Uterus (tissue), 4 donors: ENCODE results near the gene FSIP1. TPM values are rescaled to one million over a fixed set of nuclear protein-coding genes. Genes with fewer than 3 reads are reported as not detected.

ENCODE experiments used
- DNase-seq, 2 donors: peaks; one replicate each; pipeline ENCODE4 v3.0.0-alpha.2; 2019 to 2020
- H3K27ac ChIP-seq, 2 donors: fragments of 200-600 bp; sonication (generic); 1 replicate in 1 of 2; 2 replicates in 1 of 2; pipeline ENCODE4 v1.5.1; 2016 to 2018
- H3K27me3 ChIP-seq, 2 donors: fragments of 200-600 bp; sonication (generic); one replicate each; pipeline ENCODE4 v1.5.1; 2018 to 2019; ENCODE audit warnings: control low read depth in 1 of 2
- H3K36me3 ChIP-seq, 2 donors: fragments of 200-600 bp; sonication (generic); one replicate each; pipeline ENCODE4 v1.5.1; 2019; ENCODE audit warnings: control low read depth in 1 of 2
- H3K4me1 ChIP-seq, 2 donors: fragments of 200-600 bp; sonication (generic); one replicate each; pipeline ENCODE4 v1.5.1; 2018 to 2019; ENCODE audit warnings: control low read depth in 1 of 2
- H3K4me3 ChIP-seq, 2 donors: fragments of 200-600 bp; sonication (generic); 1 replicate in 1 of 2; 2 replicates in 1 of 2; pipeline ENCODE4 v1.5.1; 2018 to 2019; ENCODE audit warnings: mild to moderate bottlenecking in 1 of 2
- H3K9me3 ChIP-seq, 2 donors: fragments of 200-600 bp; sonication (generic); one replicate each; pipeline ENCODE4 v1.5.1; 2019; ENCODE audit warnings: control low read depth in 1 of 2
- CTCF ChIP-seq, 4 experiments: fragments of 200-600 bp in 2 of 4; fragments of 450-650 bp in 2 of 4; sonication (generic) in 2 of 4; IDR thresholded peaks; one replicate each; pipeline ENCODE4 v1.5.1; 2016 to 2019; ENCODE audit warnings: antibody characterized with exemption in 4 of 4, mild to moderate bottlenecking in 2 of 4, moderate library complexity in 1 of 4
- POLR2A ChIP-seq, 2 donors: fragments of 450-650 bp; IDR thresholded peaks; one replicate each; pipeline ENCODE4 v1.6.1; 2016; ENCODE audit warnings: antibody characterized with exemption in 2 of 2, mild to moderate bottlenecking in 1 of 2, moderate library complexity in 1 of 2
- intact Hi-C: fragments of 100-400 bp; cut with DNase I; formaldehyde crosslinking; loops from one replicate; pipeline ENCODE4 v1.15.1; 2023; ENCODE audit warnings: low total_unique reads
- total RNA-seq, 4 donors: library from RNA; depleted of rRNA in 3 of 4; stranded (reverse); fragments of >200 nt in 3 of 4; gene quantifications; one replicate each; pipeline versions ENCODE4 v1.1.0 to v1.2.4, GENCODE V29; 2014 to 2023
- donor health status: DM: yes; HTN: yes; CAD: no.

FSIP1 gene
- total RNA-seq, 4 donors from 2014 or later: 0.77 to 4.3 (median 2.6) TPM

GRCh38 chr15:39777496-39777895 is 5.1 kb downstream of the FSIP1 start:
- DNase-seq: no peak
- Histone ChIP-seq H3K27me3 (no peaks in the 10 kb centered on the region), H3K4me3 (no peak overlapping the region), H3K4me1 (peaks cover 0 to 3% of the 10 kb centered on the region in 2 donors), H3K9me3 (no peaks in the 10 kb centered on the region), H3K36me3 (no peaks in the 10 kb centered on the region), H3K27ac (no peak overlapping the region)
- intact Hi-C loops: no loop called here
- TF ChIP-seq POLR2A (IDR thresholded peaks at IDR 0.05) (no peak), CTCF (IDR thresholded peaks at IDR 0.05) (no peak)

- no peak for DNase-seq
- Histone ChIP-seq H3K27me3 (no peaks in the 10 kb centered on the region), H3K4me1 (no peaks in the 10 kb centered on the region), H3K4me3 (no peak overlapping the region), H3K27ac (no peak overlapping the region), H3K9me3 (no peaks in the 10 kb centered on the region), H3K36me3 (no peaks in the 10 kb centered on the region)
- no peak for TF ChIP-seq CTCF (IDR thresholded peaks at IDR 0.05)
- no peak for TF ChIP-seq POLR2A (IDR thresholded peaks at IDR 0.05)
- intact Hi-C loops: no loop called here
Observed at GRCh38 chr15:39776068-39776467, 6.6 kb downstream of the FSIP1 start.

- H3K4me1 ChIP-seq: no peaks in the 10 kb centered on the region
- DNase-seq: no peak
- TF ChIP-seq POLR2A (IDR thresholded peaks at IDR 0.05) (no peak), CTCF (IDR thresholded peaks at IDR 0.05) (no peak)
- H3K27me3 ChIP-seq: no peaks in the 10 kb centered on the region
- H3K4me3 ChIP-seq: no peak overlapping the region
- H3K9me3 ChIP-seq: no peaks in the 10 kb centered on the region
- H3K36me3 ChIP-seq: no peaks in the 10 kb centered on the region
- no peak overlapping the region for H3K27ac ChIP-seq
- intact Hi-C loops: no loop called here
Observed at GRCh38 chr15:39774688-39775267, 7.9 kb downstream of the FSIP1 start.

GRCh38 chr15:39770748-39771689 is 11.6 kb downstream of the FSIP1 start:
- H3K27me3 ChIP-seq: no peaks in the 10 kb centered on the region
- intact Hi-C loops: no loop called here
- TF ChIP-seq POLR2A (IDR thresholded peaks at IDR 0.05): no peak
- no peak for TF ChIP-seq CTCF (IDR thresholded peaks at IDR 0.05)
- H3K4me3 ChIP-seq: peak overlapping the region in 1 of 2 donors; percentile 8
- H3K36me3 ChIP-seq: no peaks in the 10 kb centered on the region
- H3K27ac ChIP-seq: peak overlapping the region; percentile 65 to 70
- no peaks in the 10 kb centered on the region for H3K9me3 ChIP-seq
- H3K4me1 ChIP-seq: no peaks in the 10 kb centered on the region
- DNase-seq: no peak

- Histone ChIP-seq H3K27me3 (no peaks in the 10 kb centered on the region), H3K4me1 (no peaks in the 10 kb centered on the region), H3K36me3 (no peaks in the 10 kb centered on the region), H3K4me3 (no peak overlapping the region), H3K27ac (no peak overlapping the region), H3K9me3 (no peaks in the 10 kb centered on the region)
- intact Hi-C loops: no loop called here
- no peak for TF ChIP-seq POLR2A (IDR thresholded peaks at IDR 0.05)
- TF ChIP-seq CTCF (IDR thresholded peaks at IDR 0.05): no peak
- no peak for DNase-seq
Observed at GRCh38 chr15:39767921-39768320, 14.7 kb downstream of the FSIP1 start.
